ENCODE measurements around the gene CUX1. TPM values are rescaled to one million over a fixed set of nuclear protein-coding genes. Genes with fewer than 3 reads are reported as not detected.

CUX1 gene
- total RNA-seq, 2 donors from 2014 or later, result 42.0 to 47.5 TPM

- Histone ChIP-seq H3K27me3 (no peaks in the 10 kb centered on the region), H3K4me1 (no peaks in the 10 kb centered on the region), H3K9me3 (no peaks in the 10 kb centered on the region), H3K4me3 (no peak overlapping the region), H3K27ac (no peak overlapping the region), H3K36me3 (replicated peaks in 1 of 2; ENCODE audit: insufficient read depth in 1 of 2, low read depth in 2 of 2) (no peaks in the 10 kb centered on the region)
- WGBS, 2 donors, result 92 to 96% methylated on average over 12 to 14 of the region's 14 CpGs
- ATAC-seq, result no peak
- DNase-seq, result no peak
- TF ChIP-seq POLR2A (IDR thresholded peaks at IDR 0.05) (no peak), CTCF (IDR thresholded peaks at IDR 0.05) (no peak)
- intact Hi-C loops (cut with DNase I), result no loop called here
These were observed 502.8 kb downstream of the CUX1 start for GRCh38 chr7:102320181-102320580.

- Histone ChIP-seq H3K4me3 (no peak overlapping the region), H3K4me1 (no peaks in the 10 kb centered on the region), H3K36me3 (replicated peaks in 1 of 2; ENCODE audit: insufficient read depth in 1 of 2, low read depth in 2 of 2) (no peaks in the 10 kb centered on the region), H3K27me3 (no peaks in the 10 kb centered on the region), H3K27ac (no peak overlapping the region), H3K9me3 (no peaks in the 10 kb centered on the region)
- 75 to 91% methylated on average over 20 to 33 of the region's 37 CpGs for WGBS, 2 donors
- ATAC-seq (no peak), DNase-seq (no peak)
- intact Hi-C loops (cut with DNase I), result no loop called here
- TF ChIP-seq POLR2A (IDR thresholded peaks at IDR 0.05) (no peak), CTCF (IDR thresholded peaks at IDR 0.05) (no peak)
These were observed 503.4 kb downstream of the CUX1 start for GRCh38 chr7:102320601-102321350.

- no peaks in the 10 kb centered on the region for H3K4me1 ChIP-seq
- no peak for DNase-seq
- 30 to 66% methylated on average over 12 to 69 of the region's 73 CpGs for WGBS, 2 donors
- no peak for TF ChIP-seq POLR2A (IDR thresholded peaks at IDR 0.05)
- TF ChIP-seq CTCF (IDR thresholded peaks at IDR 0.05), result no peak
- intact Hi-C loops (cut with DNase I), result no loop called here
- no peaks in the 10 kb centered on the region for H3K36me3 ChIP-seq (replicated peaks in 1 of 2; ENCODE audit: insufficient read depth in 1 of 2, low read depth in 2 of 2)
- H3K27me3 ChIP-seq, result no peaks in the 10 kb centered on the region
- peak; percentile 25 for ATAC-seq
- no peaks in the 10 kb centered on the region for H3K9me3 ChIP-seq
- H3K4me3 ChIP-seq, result no peak overlapping the region
- H3K27ac ChIP-seq, result peak overlapping the region in 2 of 4 donors; percentile 19 to 41
These were observed 504.1 kb downstream of the CUX1 start for GRCh38 chr7:102321351-102322201.

- Histone ChIP-seq H3K27ac (no peak overlapping the region), H3K36me3 (replicated peaks in 1 of 2; ENCODE audit: insufficient read depth in 1 of 2, low read depth in 2 of 2) (no peaks in the 10 kb centered on the region), H3K9me3 (no peaks in the 10 kb centered on the region), H3K4me3 (no peak overlapping the region), H3K4me1 (no peaks in the 10 kb centered on the region), H3K27me3 (no peaks in the 10 kb centered on the region)
- intact Hi-C loops (cut with DNase I), result no loop called here
- no peak for ATAC-seq
- no peak for DNase-seq
- WGBS, 2 donors, result 78 to 83% methylated on average over 8 of the region's 8 CpGs
- TF ChIP-seq CTCF (IDR thresholded peaks at IDR 0.05) (no peak), POLR2A (IDR thresholded peaks at IDR 0.05) (no peak)
These were observed 504.8 kb downstream of the CUX1 start for GRCh38 chr7:102322202-102322715.

Data from body of pancreas (tissue), 4 donors.